PFSK-1 (cell line): Measurements from ENCODE around the gene DKK3.

Experiments used
- POLR2AphosphoS5 ChIP-seq: IDR thresholded peaks from 2 replicates; pipeline ENCODE4 v1.6.1; 2012; ENCODE audit warnings: low read depth, mild to moderate bottlenecking, control low read depth, low read length, moderate library complexity
- TAF1 ChIP-seq: IDR thresholded peaks from 2 replicates; pipeline ENCODE4 v1.6.1; 2012; ENCODE audit warnings: low read length, control low read depth, borderline replicate concordance; ENCODE audit not compliant: insufficient read depth

DNA sequence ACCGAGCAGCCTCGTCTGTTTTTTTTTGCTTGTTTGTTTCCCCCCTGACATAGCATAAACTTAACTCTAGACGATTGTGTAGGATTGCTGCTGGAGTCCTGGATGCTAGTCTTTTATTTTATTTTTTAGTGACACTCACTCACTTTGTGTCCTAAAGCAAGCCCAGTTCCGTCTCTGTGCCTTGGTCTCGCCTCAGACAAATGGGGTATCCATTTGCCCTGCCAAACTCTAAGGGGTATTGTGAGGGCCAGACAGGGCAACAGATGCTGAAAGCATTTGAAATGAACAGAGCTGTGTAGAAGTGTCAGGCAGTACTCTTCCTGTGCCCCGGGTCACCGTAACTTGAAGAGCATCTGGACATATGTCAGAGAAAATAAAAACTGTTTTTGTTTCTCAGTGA lies 34.8 kb upstream of the DKK3 start:
- TF ChIP-seq TAF1: no peak
- no peak for TF ChIP-seq POLR2AphosphoS5
